GM12875 (cell line): Measurements from ENCODE around the gene TOE1.
"Not testable (repeated sequence)": the region's sequence is repeated elsewhere in the genome, so short reads cannot be mapped to it uniquely, and the experiment has no call there.

ENCODE experiments used
- H3K4me3 ChIP-seq: one replicate; pipeline ENCODE4 v1.5.1; 2011; ENCODE audit warnings: low read depth, low read length, control low read depth
- TF ChIP-seq, protein P1 (sequence below): IDR thresholded peaks from 2 replicates; pipeline ENCODE4 v1.5.1; 2011; ENCODE audit warnings: low read depth, mild to moderate bottlenecking, control low read depth, inconsistent platforms, low read length, moderate library complexity, borderline replicate concordance; ENCODE audit not compliant: insufficient read depth

TOE1 gene

DNA sequence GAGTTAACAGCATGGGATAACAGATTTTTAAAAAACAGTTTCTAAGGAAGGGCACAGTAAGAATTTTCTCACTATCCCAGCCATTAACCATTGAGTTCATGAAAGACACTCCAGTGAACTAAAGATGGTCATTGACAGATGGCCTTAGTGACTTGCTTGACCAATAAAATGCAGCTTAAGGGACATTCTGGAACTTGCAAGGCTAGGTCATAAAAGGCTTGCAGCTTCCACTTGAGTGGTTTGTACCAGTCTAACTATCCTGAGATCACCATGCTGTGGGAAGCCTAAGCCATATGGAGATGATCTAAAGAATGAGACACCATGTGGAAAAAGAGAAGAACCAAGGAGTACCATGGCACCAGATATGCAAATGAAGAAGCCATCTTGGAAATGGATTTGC is 38.2 kb downstream of the TOE1 start:
- no peak overlapping the region for H3K4me3 ChIP-seq
- TF ChIP-seq, protein P1, sequence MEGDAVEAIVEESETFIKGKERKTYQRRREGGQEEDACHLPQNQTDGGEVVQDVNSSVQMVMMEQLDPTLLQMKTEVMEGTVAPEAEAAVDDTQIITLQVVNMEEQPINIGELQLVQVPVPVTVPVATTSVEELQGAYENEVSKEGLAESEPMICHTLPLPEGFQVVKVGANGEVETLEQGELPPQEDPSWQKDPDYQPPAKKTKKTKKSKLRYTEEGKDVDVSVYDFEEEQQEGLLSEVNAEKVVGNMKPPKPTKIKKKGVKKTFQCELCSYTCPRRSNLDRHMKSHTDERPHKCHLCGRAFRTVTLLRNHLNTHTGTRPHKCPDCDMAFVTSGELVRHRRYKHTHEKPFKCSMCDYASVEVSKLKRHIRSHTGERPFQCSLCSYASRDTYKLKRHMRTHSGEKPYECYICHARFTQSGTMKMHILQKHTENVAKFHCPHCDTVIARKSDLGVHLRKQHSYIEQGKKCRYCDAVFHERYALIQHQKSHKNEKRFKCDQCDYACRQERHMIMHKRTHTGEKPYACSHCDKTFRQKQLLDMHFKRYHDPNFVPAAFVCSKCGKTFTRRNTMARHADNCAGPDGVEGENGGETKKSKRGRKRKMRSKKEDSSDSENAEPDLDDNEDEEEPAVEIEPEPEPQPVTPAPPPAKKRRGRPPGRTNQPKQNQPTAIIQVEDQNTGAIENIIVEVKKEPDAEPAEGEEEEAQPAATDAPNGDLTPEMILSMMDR, result no peak

- no peak overlapping the region for H3K4me3 ChIP-seq
- TF ChIP-seq, protein P1, result no peak
These were observed 39.6 kb downstream of the TOE1 start for GRCh38 chr1:45379524-45379923.

DNA sequence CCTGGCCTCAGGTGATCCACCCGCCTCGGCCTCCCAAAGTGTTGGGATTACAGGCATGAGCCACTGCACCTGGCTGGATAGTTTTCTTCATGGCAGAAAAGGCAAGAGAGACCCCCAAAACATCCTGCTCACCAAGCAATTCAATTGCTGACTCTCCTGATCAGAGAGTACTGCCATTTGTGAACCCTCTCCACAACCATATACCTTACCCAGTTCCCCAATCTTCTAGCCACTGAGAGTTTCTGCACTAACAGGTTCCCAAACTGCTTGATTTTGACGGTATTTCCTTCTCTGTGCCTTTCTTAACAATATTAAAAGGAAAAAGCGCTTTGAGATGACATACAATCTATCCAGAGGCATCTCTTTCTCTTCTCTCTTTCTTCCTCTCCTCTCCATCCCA is 40.2 kb downstream of the TOE1 start:
- H3K4me3 ChIP-seq, result no peak overlapping the region
- TF ChIP-seq, protein P1, result no peak

DNA sequence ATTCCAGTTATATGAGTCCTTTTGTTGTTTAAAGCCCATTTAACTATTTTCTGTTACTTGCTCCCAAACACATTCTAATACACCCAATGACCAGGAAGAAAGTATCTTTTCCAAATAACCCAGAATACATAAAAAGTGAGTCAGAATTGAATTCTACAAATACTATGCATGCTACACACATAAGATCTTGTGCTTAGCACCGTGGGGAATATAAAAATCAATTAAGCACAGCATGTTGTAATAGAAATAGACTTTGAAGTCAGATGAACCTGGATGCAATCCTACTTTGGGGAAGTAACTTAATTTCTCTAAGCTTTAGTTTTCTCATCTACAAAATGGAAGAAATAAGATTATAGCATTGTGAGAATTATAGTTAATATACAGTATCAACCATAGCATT is 40.8 kb downstream of the TOE1 start:
- TF ChIP-seq, protein P1, result no peak
- H3K4me3 ChIP-seq, result no peak overlapping the region

GRCh38 chr1:45381243-45381642 is 41.3 kb downstream of the TOE1 start:
- H3K4me3 ChIP-seq, result no peak overlapping the region
- TF ChIP-seq, protein P1, result no peak

GRCh38 chr1:45383191-45383590 is 43.2 kb downstream of the TOE1 start:
- TF ChIP-seq, protein P1, result no peak
- H3K4me3 ChIP-seq, result no peak overlapping the region

- H3K4me3 ChIP-seq, result not testable (repeated sequence)
These were observed 44.2 kb downstream of the TOE1 start for GRCh38 chr1:45384213-45384612.

GRCh38 chr1:45385302-45385701 is 45.3 kb downstream of the TOE1 start:
- no peak overlapping the region for H3K4me3 ChIP-seq
- TF ChIP-seq, protein P1, result no peak
